Sigmoid colon (tissue), 7 donors: ENCODE data around the gene TOMM6. TPM values are rescaled to one million over a fixed set of nuclear protein-coding genes. Genes with fewer than 3 reads are reported as not detected.

Experiments used
- DNase-seq: peaks from one replicate; pipeline ENCODE4 v3.0.0-alpha.2; 2019
- H3K27ac ChIP-seq, 4 donors: fragments of 200-600 bp; sonication (generic); one replicate each; pipeline ENCODE4 v1.5.1; 2016 to 2019; ENCODE audit warnings: mild to moderate bottlenecking in 1 of 4
- H3K27me3 ChIP-seq, 3 donors: fragments of 200-600 bp; sonication (generic); one replicate each; pipeline ENCODE4 v1.5.1; 2019; ENCODE audit warnings: mild to moderate bottlenecking in 1 of 3
- H3K36me3 ChIP-seq, 4 donors: fragments of 200-600 bp; sonication (generic); one replicate each; pipeline ENCODE4 v1.5.1; 2016 to 2019
- H3K4me1 ChIP-seq, 4 donors: fragments of 200-600 bp; sonication (generic); one replicate each; pipeline ENCODE4 v1.5.1; 2017 to 2019
- H3K4me3 ChIP-seq, 4 donors: fragments of 200-600 bp; sonication (generic); one replicate each; pipeline ENCODE4 v1.5.1; 2017 to 2019; ENCODE audit warnings: mild to moderate bottlenecking in 2 of 4, moderate library complexity in 1 of 4
- H3K9me3 ChIP-seq, 4 donors: fragments of 200-600 bp in 3 of 4; sonication (generic) in 3 of 4; one replicate each; pipeline versions ENCODE4 v1.5.1 to v1.6.1; 2013 to 2019
- CTCF ChIP-seq, 4 experiments: fragments of 450-650 bp in 3 of 4; fragments of 200-600 bp in 1 of 4; IDR thresholded peaks; one replicate each; pipeline ENCODE4 v1.5.1; 2016 to 2019; ENCODE audit warnings: antibody characterized with exemption in 4 of 4, mild to moderate bottlenecking in 3 of 4, moderate library complexity in 2 of 4
- EP300 ChIP-seq, 4 donors: sonication (generic); formaldehyde crosslinking; IDR thresholded peaks; one replicate each; pipeline ENCODE4 v1.6.1; 2017; ENCODE audit warnings: antibody characterized with exemption in 4 of 4
- POLR2A ChIP-seq, 2 donors: fragments of 450-650 bp; IDR thresholded peaks; one replicate each; pipeline ENCODE4 v1.6.1; 2016; ENCODE audit warnings: antibody characterized with exemption in 2 of 2, mild to moderate bottlenecking in 2 of 2, moderate library complexity in 2 of 2
- POLR2AphosphoS5 ChIP-seq, 4 donors: sonication (generic); formaldehyde crosslinking; IDR thresholded peaks; one replicate each; pipeline ENCODE4 v1.6.1; 2017; ENCODE audit warnings: antibody characterized with exemption in 4 of 4
- WGBS, 2 donors: extraction: QIAGEN DNeasy Blood & Tissue Kit; methylation state at CpG; one replicate each; pipeline ENCODE4 v1.1.7; 2013; 5-methylcytosine and 5-hydroxymethylcytosine counted together
- intact Hi-C: fragments of 100-400 bp; cut with DNase I; formaldehyde crosslinking; loops from one replicate; pipeline ENCODE4 v1.15.1; 2023
- polyA plus RNA-seq, 3 donors: library from polyadenylated mRNA; stranded (reverse); fragments of 200-250 nt; gene quantifications; one replicate each; pipeline ENCODE4 v1.2.3, GENCODE V29; 2013
- total RNA-seq, 4 donors: library from RNA; depleted of rRNA; stranded (reverse); fragments of >200 nt; gene quantifications; one replicate each; pipeline ENCODE4 v1.1.0, GENCODE V29; 2016
- donor health status: healthy with polysubstance abuse.
- donor health status: Bipolar disorder and iron deficiency.
- donor health status: healthy.

The TOMM6 gene
- total and polyA plus RNA-seq, 7 donors: 116 to 309 (median 154) TPM

GRCh38 chr6:41748542-41748941 is 39.0 kb upstream of the TOMM6 start:
- WGBS, 2 donors: 79 to 83% methylated on average over 3 of the region's 3 CpGs
- no peak overlapping the region for H3K27ac ChIP-seq
- H3K36me3 ChIP-seq: no peaks in the 10 kb centered on the region
- no peak overlapping the region for H3K4me3 ChIP-seq
- no peaks in the 10 kb centered on the region for H3K4me1 ChIP-seq
- intact Hi-C loops: no loop called here
- H3K9me3 ChIP-seq: no peaks in the 10 kb centered on the region
- H3K27me3 ChIP-seq: no peaks in the 10 kb centered on the region
- no peak for DNase-seq
- no peak for TF ChIP-seq POLR2AphosphoS5 (IDR thresholded peaks at IDR 0.05)
- no peak for TF ChIP-seq EP300 (IDR thresholded peaks at IDR 0.05)
- TF ChIP-seq CTCF (IDR thresholded peaks at IDR 0.05): no peak
- TF ChIP-seq POLR2A (IDR thresholded peaks at IDR 0.05): no peak

- H3K4me1 ChIP-seq: no peaks in the 10 kb centered on the region
- no peaks in the 10 kb centered on the region for H3K36me3 ChIP-seq
- 99% methylated on average over 3 of the region's 3 CpGs for WGBS, 2 donors
- H3K27me3 ChIP-seq: no peaks in the 10 kb centered on the region
- no peak overlapping the region for H3K4me3 ChIP-seq
- no peak overlapping the region for H3K27ac ChIP-seq
- TF ChIP-seq CTCF (IDR thresholded peaks at IDR 0.05): no peak
- TF ChIP-seq POLR2AphosphoS5 (IDR thresholded peaks at IDR 0.05): no peak
- TF ChIP-seq EP300 (IDR thresholded peaks at IDR 0.05): no peak
- TF ChIP-seq POLR2A (IDR thresholded peaks at IDR 0.05): no peak
- intact Hi-C loops: no loop called here
- H3K9me3 ChIP-seq: no peaks in the 10 kb centered on the region
- DNase-seq: no peak
Observed at GRCh38 chr6:41750374-41750773, 37.1 kb upstream of the TOMM6 start.

GRCh38 chr6:41755895-41756294 is 31.6 kb upstream of the TOMM6 start:
- intact Hi-C loops: no loop called here
- H3K36me3 ChIP-seq: no peaks in the 10 kb centered on the region
- no peaks in the 10 kb centered on the region for H3K9me3 ChIP-seq
- H3K4me3 ChIP-seq: no peak overlapping the region
- DNase-seq: no peak
- 68 to 82% methylated on average over 4 of the region's 4 CpGs for WGBS, 2 donors
- no peaks in the 10 kb centered on the region for H3K4me1 ChIP-seq
- no peak overlapping the region for H3K27ac ChIP-seq
- TF ChIP-seq POLR2AphosphoS5 (IDR thresholded peaks at IDR 0.05) (no peak), CTCF (IDR thresholded peaks at IDR 0.05) (no peak), EP300 (IDR thresholded peaks at IDR 0.05) (no peak), POLR2A (IDR thresholded peaks at IDR 0.05) (no peak)
- H3K27me3 ChIP-seq: no peaks in the 10 kb centered on the region

- Histone ChIP-seq H3K27me3 (no peaks in the 10 kb centered on the region), H3K36me3 (no peaks in the 10 kb centered on the region), H3K4me3 (no peak overlapping the region), H3K9me3 (no peaks in the 10 kb centered on the region), H3K4me1 (no peaks in the 10 kb centered on the region), H3K27ac (no peak overlapping the region)
- 56 to 84% methylated on average over 13 of the region's 13 CpGs for WGBS, 2 donors
- intact Hi-C loops: no loop called here
- TF ChIP-seq EP300 (IDR thresholded peaks at IDR 0.05) (no peak), POLR2AphosphoS5 (IDR thresholded peaks at IDR 0.05) (no peak), CTCF (IDR thresholded peaks at IDR 0.05) (no peak), POLR2A (IDR thresholded peaks at IDR 0.05) (no peak)
- no peak for DNase-seq
Observed at GRCh38 chr6:41756354-41756753, 31.1 kb upstream of the TOMM6 start.

GRCh38 chr6:41757271-41757670 is 30.2 kb upstream of the TOMM6 start:
- Histone ChIP-seq H3K4me1 (no peaks in the 10 kb centered on the region), H3K9me3 (no peaks in the 10 kb centered on the region), H3K27ac (no peak overlapping the region), H3K36me3 (no peaks in the 10 kb centered on the region), H3K4me3 (no peak overlapping the region), H3K27me3 (no peaks in the 10 kb centered on the region)
- WGBS, 2 donors: 89 to 91% methylated on average over 6 of the region's 6 CpGs
- DNase-seq: no peak
- intact Hi-C loops: no loop called here
- TF ChIP-seq POLR2AphosphoS5 (IDR thresholded peaks at IDR 0.05): no peak
- TF ChIP-seq CTCF (IDR thresholded peaks at IDR 0.05): no peak
- no peak for TF ChIP-seq POLR2A (IDR thresholded peaks at IDR 0.05)
- no peak for TF ChIP-seq EP300 (IDR thresholded peaks at IDR 0.05)
